Glutamatergic neuron (in vitro differentiated cells): Measurements from ENCODE around the gene PADI1. TPM values are rescaled to one million over a fixed set of nuclear protein-coding genes. Genes with fewer than 3 reads are reported as not detected.
A peak's percentile ranks its signal among the peaks of the same experiment; 100 is the strongest.

Experiments used
- DNase-seq: peaks from one replicate; pipeline ENCODE4 v3.0.0; 2022
- H3K27ac Mint-ChIP-seq: one replicate; pipeline ENCODE4 v1.8.0; 2020; ENCODE audit warnings: mild to moderate bottlenecking, mixed read lengths, inconsistent platforms; ENCODE audit not compliant: unreplicated experiment
- H3K27me3 Mint-ChIP-seq: one replicate; pipeline ENCODE4 v1.8.0; 2020; ENCODE audit warnings: mild to moderate bottlenecking, moderate library complexity, mixed read lengths, inconsistent platforms; ENCODE audit not compliant: unreplicated experiment
- H3K36me3 Mint-ChIP-seq: one replicate; pipeline ENCODE4 v1.8.0; 2020; ENCODE audit warnings: mild to moderate bottlenecking, mixed read lengths, inconsistent platforms; ENCODE audit not compliant: unreplicated experiment
- H3K4me1 Mint-ChIP-seq: one replicate; pipeline ENCODE4 v1.8.0; 2020; ENCODE audit warnings: mild to moderate bottlenecking, low read depth, mixed read lengths, inconsistent platforms; ENCODE audit not compliant: unreplicated experiment
- H3K4me3 Mint-ChIP-seq: one replicate; pipeline ENCODE4 v1.8.0; 2020; ENCODE audit warnings: mild to moderate bottlenecking, mixed read lengths, inconsistent platforms; ENCODE audit not compliant: unreplicated experiment
- H3K9me3 Mint-ChIP-seq: one replicate; pipeline ENCODE4 v1.8.0; 2020; ENCODE audit warnings: mild to moderate bottlenecking, moderate library complexity, mixed read lengths, inconsistent platforms; ENCODE audit not compliant: unreplicated experiment
- total RNA-seq: library from RNA; stranded (reverse); fragmentation: NEBNext Ultra II Directional; extraction: Animal tissue kit (Norgen Biotek cat#: 25700); gene quantifications from one replicate; pipeline ENCODE4 v1.2.1, GENCODE V29; 2021; ENCODE audit not compliant: unreplicated experiment
- TF ChIP-seq, protein P1 (sequence below): fragments of 200-600 bp; sonication (generic); IDR thresholded peaks from one replicate; pipeline ENCODE4 v1.5.0; 2021; ENCODE audit not compliant: partially characterized antibody, unreplicated experiment

PADI1 gene
- total RNA-seq, 1 donor from 2014 or later = not detected

DNA sequence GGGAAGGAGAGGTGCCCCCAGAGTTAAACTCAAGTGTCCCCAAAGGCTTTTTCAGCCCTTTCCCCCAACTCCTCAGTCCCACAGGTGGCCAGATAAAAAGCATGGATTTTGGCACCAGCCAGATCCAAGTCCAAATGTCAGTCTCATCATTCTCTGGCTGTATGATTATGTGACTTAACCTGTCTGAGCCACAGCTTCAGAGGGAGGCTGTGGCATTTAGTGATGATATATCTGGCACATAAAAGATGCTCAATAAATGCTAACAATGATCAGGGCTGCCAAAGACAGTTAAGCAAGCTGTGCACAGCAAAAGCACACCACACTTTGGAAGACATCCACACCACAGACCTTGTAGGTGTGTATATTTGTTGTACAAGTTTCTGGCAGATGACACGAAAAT, 38.3 kb downstream of the PADI1 start:
- peaks cover 4% of the 10 kb centered on the region for H3K9me3 Mint-ChIP-seq
- H3K27me3 Mint-ChIP-seq = peaks cover 5% of the 10 kb centered on the region
- H3K4me1 Mint-ChIP-seq = peaks cover 6% of the 10 kb centered on the region
- no peak overlapping the region for H3K27ac Mint-ChIP-seq
- TF ChIP-seq, protein P1, sequence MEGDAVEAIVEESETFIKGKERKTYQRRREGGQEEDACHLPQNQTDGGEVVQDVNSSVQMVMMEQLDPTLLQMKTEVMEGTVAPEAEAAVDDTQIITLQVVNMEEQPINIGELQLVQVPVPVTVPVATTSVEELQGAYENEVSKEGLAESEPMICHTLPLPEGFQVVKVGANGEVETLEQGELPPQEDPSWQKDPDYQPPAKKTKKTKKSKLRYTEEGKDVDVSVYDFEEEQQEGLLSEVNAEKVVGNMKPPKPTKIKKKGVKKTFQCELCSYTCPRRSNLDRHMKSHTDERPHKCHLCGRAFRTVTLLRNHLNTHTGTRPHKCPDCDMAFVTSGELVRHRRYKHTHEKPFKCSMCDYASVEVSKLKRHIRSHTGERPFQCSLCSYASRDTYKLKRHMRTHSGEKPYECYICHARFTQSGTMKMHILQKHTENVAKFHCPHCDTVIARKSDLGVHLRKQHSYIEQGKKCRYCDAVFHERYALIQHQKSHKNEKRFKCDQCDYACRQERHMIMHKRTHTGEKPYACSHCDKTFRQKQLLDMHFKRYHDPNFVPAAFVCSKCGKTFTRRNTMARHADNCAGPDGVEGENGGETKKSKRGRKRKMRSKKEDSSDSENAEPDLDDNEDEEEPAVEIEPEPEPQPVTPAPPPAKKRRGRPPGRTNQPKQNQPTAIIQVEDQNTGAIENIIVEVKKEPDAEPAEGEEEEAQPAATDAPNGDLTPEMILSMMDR = no peak
- DNase-seq = no peak
- no peak overlapping the region for H3K4me3 Mint-ChIP-seq
- no peaks in the 10 kb centered on the region for H3K36me3 Mint-ChIP-seq

GRCh38 chr1:17244821-17245740, 40.2 kb downstream of the PADI1 start:
- H3K4me3 Mint-ChIP-seq = no peak overlapping the region
- H3K9me3 Mint-ChIP-seq = peaks cover 4% of the 10 kb centered on the region
- H3K36me3 Mint-ChIP-seq = no peaks in the 10 kb centered on the region
- peak overlapping the region; percentile 72 for H3K27ac Mint-ChIP-seq
- TF ChIP-seq, protein P1 = no peak
- peaks cover 5% of the 10 kb centered on the region for H3K27me3 Mint-ChIP-seq
- H3K4me1 Mint-ChIP-seq = peaks cover 6% of the 10 kb centered on the region
- DNase-seq = peak; percentile 39

DNA sequence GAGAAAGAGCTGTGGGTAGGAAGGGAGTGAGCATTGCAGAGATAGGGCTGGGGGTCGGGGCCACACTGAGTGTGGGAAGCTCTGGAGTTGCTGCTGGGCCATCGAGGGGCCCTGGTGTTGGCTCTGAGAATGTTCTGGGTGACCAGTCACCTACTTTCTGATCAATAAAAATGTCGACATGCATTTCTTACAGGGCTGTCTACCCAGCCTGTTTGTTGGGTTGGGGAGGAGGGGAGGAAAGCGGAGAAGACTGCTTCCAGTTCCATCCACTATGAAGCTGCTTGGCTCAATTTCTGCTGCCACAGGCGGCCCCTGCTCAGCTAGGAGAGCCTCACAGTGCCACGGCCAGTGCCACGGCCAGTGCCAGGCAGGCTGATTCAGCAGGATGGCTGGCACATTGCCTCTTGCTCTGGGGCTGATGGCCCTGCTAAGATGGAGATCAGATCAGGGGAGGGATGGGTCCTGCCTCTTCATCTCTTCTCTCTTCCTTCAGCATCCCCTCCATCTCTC, 40.9 kb downstream of the PADI1 start:
- peaks cover 6% of the 10 kb centered on the region for H3K4me1 Mint-ChIP-seq
- no peaks in the 10 kb centered on the region for H3K36me3 Mint-ChIP-seq
- no peak overlapping the region for H3K27ac Mint-ChIP-seq
- peaks cover 5% of the 10 kb centered on the region for H3K27me3 Mint-ChIP-seq
- TF ChIP-seq, protein P1 = no peak
- no peak overlapping the region for H3K4me3 Mint-ChIP-seq
- no peak for DNase-seq
- peaks cover 4% of the 10 kb centered on the region for H3K9me3 Mint-ChIP-seq

- Mint-ChIP-seq H3K27me3 (peaks cover 8% of the 10 kb centered on the region), H3K9me3 (peaks cover 4% of the 10 kb centered on the region), H3K4me3 (no peak overlapping the region), H3K36me3 (no peaks in the 10 kb centered on the region), H3K27ac (no peak overlapping the region), H3K4me1 (peaks cover 3% of the 10 kb centered on the region)
- TF ChIP-seq, protein P1 = no peak
- DNase-seq = no peak
These were observed 42.0 kb downstream of the PADI1 start for GRCh38 chr1:17246971-17247370.

- Mint-ChIP-seq H3K9me3 (peaks cover 4% of the 10 kb centered on the region), H3K4me1 (peaks cover 3% of the 10 kb centered on the region), H3K27me3 (peaks cover 6% of the 10 kb centered on the region), H3K27ac (no peak within 1 kb of the TSS), H3K36me3 (no peaks in the 10 kb centered on the region), H3K4me3 (no peak within 1 kb of the TSS)
- no peak for DNase-seq
- TF ChIP-seq, protein P1 = no peak
These were observed 43.9 kb downstream of the PADI1 start, which contains the start of gene PADI3 for GRCh38 chr1:17248781-17249180. Gene PADI3, plus strand, starts transcription at chr1:17249098. Its CDS starts 40 bp downstream, at chr1:17249138.
